HG03196 (cell line): ENCODE results near the gene ASXL1.

Experiments used
- ATAC-seq: cut with Tn5 transposase; IDR thresholded peaks from one replicate; pipeline ENCODE4 v1.9.1; 2021; ENCODE audit not compliant: unreplicated experiment

Gene ASXL1

DNA sequence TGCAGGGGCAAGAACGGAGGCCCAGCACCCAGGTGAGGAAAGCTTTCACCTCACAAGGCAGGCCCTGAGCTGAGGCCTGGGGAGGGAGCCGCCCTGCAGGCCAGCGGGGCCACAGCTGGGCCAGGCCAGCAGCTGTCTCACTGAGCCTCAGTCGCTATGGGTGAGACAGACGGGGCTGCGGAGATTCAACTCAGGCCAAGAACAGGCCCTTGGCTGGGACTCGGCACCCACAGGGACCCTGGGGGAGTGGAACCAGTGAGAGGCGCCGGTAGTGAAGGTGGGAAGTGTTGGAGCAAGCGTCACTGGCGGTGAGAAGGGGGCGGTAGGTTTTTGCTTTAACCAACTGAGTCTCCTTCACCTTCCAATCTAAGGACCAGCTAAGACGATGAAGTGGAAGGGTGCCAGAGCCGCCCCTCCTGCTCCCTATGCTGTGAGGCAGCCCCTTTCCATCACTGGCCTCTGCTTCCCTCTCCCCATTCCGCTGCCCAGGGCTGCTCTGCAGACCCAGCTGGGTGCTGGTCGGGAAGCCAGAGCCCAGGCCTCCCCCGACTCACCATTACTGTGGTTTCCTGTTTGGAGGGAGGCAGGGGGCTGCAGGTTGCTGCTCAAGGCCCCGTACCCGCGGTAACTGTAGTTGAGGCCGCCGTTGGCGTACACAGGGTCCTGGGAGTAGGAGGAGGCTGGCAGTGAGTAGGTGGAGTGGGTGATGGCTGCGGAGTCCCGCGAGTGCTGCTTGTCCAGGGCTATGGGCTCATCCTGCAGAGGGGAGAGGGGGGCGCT lies 93.7 kb downstream of the ASXL1 start:
- no peak for ATAC-seq

DNA sequence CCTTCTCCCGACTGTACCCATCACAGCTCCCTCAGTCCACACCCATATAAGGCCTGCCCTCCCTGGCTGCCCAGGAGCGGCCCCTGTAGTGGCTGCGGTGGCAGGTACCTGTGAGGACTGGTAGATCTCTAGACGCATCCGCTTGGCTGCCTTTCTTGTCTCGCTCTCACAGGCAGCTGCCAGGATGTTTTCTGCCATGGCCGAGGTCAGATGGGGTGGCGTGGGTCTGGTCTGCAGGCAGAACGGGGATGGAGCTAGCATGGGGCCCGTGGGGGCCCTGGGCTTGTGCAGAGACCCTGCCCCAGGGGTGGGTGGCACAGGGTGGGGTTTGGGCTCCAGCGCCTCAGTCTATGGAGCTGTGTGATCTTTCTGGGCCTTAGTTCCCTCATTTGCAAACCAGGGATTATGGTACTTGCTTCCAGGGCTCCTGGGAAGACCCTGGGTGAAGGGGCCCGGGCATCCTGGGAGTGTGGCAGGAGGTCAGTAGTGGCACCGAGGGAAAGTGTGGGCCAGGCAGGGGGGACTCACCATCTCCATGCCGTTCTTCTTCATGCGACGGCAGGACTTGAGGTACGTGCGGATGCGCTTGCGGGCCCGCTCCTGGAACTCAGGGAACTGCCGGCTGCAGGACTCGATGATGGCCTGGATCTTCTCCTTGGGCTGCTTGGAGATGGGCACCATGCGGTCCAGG lies 94.8 kb downstream of the ASXL1 start:
- no peak for ATAC-seq

- ATAC-seq = no peak
Observed at GRCh38 chr20:32453467-32454163, 95.5 kb downstream of the ASXL1 start.

DNA sequence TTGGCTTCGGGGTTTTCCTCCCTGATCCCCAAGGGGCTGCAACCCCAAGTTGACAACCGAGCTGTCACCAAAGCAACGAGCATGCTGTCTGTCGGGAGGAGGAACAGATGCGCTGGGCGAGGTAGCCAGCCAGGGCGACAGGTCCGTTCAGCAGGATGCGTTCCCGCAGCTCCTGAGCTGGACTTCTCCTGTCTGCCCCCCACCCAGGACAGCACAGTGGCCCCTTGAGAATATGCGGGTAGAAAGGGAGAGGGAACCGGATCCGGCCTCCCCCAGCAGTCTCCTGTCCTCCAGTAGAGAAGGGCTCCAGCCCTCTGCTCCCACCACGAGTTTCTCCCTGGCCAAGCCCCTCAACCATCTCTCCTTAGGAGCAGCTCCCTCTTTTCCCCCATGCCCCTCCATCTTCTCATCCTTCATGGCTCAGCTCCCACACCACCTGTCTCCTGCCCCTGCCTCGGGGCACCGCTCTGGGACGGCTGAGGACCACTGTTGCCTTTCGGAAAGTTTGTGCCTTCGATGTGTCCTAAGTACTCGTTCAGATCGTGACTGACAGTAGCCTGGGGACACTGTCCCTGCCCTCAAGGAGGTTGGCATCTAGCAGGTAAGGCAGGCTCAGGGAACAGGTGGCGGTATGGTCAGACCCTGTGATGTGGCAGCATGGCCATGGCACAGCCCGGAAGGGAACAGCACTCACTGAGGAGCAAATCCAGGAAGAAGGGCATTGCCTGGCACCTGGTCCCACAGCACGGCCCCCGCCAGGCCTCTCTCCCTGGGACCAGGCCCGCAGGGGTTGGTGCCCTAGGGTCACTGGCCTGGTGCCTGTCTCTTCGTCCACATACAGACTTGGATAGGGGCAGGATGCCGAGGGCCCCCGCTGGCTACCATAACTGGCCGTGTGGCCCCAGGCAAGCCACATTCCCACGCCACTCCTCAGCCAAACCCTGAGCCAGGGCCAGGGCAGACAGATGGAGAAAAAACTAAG lies 96.3 kb downstream of the ASXL1 start:
- ATAC-seq = no peak

DNA sequence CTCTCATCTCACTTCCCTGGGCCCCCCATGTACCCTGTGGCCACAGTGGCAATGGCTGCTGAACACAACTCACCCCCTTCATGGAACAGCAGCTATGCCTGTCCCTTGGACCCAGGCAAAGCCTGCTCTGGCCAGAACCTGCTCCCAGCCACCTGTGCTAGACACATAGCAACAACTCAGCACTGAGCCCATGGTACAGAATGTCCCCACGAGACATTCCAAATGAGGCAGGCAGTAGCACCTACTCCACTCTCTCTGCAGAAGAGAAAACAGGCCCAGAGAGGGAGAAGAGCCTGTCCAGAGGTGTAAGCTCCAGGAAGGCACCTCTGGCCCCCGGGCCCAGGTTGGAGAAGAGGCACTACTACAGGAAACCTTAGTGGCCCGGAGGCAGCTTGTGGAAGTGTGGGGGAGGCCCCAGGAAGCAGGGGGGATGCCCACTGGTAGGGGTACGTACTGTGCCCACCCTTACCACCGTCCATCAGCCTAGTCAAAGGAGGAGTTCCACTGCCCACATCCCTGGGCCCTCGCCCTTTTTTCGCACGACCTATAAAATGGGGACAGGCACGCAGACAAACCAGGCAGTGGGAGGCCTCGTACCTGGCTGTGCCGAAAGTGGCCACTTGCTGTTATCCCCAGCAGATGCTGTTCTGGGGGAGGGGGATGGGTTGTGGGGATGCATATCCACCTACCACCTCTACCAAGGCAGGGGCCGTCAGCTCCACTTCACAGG lies 97.2 kb downstream of the ASXL1 start:
- no peak for ATAC-seq

- ATAC-seq = no peak
Observed at GRCh38 chr20:32455901-32456701, 98.0 kb downstream of the ASXL1 start.

- no peak for ATAC-seq
Observed at GRCh38 chr20:32456869-32457478, 98.8 kb downstream of the ASXL1 start.

- ATAC-seq = no peak
Observed at GRCh38 chr20:32457479-32457986, 99.4 kb downstream of the ASXL1 start.

DNA sequence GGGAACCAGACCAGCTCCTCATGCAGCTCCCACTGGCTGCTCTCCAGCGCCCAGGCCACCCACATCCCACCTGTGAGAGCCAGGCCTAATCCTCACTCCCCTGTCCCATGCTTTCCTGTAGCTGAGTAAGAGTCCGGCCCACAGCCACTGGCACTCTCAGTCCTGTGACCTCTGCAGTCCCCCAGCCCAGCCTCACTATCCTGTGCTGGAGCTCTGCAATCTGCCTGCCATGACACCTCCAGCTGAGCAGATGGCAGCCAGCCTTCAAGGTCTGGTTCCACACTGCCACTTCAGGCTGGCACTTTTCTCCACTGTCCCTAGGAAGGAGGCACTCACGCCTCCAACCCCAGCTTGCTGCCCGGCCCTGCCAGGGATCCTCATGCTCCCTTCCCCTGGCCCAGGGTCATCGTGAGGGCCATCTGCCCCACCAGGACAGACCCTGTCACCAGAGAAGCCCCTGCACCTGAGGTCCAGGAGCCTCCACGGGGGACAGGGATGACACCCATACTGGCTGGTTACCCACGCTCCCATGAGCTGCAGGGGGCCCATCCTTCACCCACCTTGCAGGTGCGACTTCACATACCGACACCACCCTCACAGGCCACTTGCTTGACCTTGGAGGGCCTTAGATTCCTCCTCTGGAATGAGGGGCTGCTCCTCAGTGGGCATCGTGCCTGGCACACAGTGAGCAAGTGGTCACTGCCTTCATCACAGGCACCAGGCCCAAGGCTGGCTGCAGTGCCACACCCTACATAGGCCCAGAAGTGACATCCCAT lies 100.1 kb downstream of the ASXL1 start:
- ATAC-seq = no peak

GRCh38 chr20:32458837-32459220 lies 100.7 kb downstream of the ASXL1 start:
- ATAC-seq = no peak

- ATAC-seq = no peak
Observed at GRCh38 chr20:32460231-32460630, 102.1 kb downstream of the ASXL1 start.

DNA sequence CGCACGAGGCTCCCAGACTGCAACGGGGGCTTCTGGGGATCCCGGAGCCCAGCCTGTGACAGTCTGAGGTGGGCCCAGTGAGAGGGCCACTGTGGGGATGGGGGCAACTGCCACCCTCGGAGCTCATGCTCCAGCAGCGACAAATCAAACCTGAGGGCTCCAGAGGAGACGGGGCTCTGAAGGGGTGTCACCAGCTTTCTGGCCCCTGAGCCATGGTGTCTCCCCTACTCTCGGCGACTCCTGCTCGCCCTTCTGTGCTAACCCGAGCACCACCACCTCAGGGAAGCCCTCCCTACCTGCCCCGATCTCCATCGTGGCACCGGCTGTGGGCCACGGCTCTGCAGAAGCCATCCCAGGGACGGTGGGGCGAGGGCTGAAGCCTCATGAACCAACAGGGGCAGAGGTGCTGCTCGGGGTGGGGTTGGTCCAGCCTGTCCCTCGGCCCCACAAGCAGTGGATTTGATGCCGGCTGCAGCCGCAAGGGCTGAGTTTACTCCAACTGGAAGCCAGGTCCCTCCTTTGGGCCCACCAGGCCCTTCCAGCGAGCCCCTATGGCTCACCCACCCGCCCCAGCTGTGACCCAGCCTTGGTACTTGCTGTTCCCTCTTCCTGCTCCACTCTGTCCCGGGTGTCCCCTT lies 102.7 kb downstream of the ASXL1 start:
- no peak for ATAC-seq

DNA sequence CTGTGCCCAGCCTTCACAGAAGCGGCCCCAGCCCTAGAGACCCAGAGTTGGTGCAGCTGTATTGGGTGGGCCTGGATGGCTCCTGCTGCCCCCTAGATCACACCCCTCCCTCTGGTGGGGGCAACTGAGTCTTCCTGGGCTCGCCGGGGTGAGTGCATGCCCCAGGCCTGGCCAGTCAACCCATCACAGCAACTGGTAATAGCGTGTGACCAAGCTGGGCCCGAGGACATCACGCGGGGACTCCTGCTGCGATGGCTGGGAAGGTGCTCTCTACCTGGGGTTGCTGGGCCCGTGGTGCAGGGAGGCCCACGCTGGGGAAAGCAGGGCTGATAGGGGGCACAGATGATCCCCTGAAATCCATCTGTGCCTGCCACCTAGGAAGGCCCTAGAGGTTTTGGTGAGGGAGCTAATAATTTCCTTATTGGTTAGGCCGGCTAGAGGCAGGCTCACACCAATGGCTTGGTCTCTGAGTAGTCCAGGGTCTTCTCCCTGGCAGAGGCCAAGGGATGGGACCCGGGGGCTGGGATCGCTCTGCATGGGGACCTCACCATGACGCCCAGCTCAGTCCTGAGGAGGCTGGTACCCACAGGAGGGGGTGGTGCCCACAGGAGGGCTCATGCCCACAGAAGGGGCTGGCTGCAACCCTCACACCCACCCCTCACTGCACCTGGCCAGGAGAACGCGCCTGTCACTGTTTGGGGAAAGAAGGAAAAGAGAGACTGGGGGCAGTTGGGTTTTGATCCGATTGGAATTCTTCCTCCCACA lies 103.9 kb downstream of the ASXL1 start:
- ATAC-seq = no peak

GRCh38 chr20:32462900-32463641 lies 104.9 kb downstream of the ASXL1 start:
- no peak for ATAC-seq

DNA sequence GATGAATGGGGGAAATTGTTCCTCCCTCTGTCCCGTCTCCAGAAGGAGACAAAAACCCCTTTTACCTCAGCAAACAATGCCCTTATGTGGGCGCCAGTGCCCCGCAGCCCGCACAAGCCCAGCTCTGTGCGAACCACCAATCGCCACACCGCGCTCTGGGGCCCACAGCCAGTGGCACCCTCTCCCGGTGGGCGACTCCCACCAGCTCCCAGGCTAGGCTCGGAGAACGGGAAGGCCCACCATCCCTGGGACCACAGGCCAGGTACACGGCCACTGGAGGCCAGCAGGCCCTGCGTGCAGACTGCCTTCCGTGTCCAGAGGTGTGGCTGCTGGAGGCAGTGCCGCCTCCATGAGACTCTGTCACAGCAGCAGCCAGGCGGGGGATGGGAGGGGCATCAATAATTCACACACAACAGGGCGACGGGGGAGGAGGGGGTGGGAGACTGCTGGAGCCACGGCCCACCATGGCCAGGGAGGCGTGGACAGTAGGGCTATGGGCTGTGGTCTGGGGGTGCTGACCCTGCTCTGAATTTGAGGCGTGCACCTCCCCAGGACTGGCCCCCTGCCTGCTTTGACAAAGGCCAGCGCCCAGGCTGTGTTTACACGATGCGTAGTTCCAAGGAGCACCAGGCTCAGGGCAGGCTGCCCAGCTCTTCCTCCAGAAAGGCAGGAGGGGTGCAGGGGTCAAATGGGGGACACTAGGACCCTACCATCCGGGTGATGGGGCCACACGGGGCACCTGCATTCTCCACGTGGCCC lies 105.7 kb downstream of the ASXL1 start:
- ATAC-seq = no peak
